ENCODE results near the gene RHBDF1.

DNA sequence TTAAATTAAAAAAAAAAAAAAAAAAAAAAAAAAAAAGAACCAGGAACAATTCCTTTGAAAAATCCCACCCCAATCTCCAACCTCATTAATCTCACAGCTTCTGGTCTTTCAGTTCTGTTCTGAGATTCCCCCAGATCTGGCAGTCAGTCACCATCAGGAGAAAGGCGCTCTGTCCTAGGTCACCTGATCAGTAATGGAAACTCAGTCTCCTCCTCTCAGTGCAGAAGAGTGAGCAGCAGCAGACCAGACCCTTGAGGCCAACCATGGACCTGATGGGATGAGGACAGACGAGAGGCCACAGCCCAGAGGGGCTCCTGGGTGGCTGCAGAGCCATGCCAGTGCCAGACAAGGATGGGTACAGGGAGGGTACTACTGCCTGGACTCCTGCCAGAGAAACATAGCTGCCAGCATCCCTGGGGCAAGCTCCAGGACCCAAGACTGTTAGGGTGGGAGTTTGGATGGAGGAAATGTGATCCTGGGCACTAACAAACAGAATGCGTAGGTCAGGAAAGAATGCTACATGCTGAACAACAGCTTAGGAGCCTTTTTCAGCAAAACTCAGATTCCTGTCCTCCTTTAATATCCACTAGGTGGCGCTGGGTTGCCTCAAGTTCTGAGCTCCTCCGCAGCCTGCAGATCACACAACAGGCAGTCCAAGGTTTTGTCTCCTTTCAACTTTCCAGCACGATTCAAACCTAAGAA is 34.3 kb upstream of the RHBDF1 start:
- TF ChIP-seq SUZ12 (IDR thresholded peaks at IDR 0.05), result no peak
- no peak for TF ChIP-seq HDGF (IDR thresholded peaks at IDR 0.05; ENCODE audit: borderline replicate concordance)
- TF ChIP-seq SP1 (IDR thresholded peaks at IDR 0.05), result no peak
- no peak for TF ChIP-seq BHLHE40 (IDR thresholded peaks at IDR 0.05; ENCODE audit: borderline replicate concordance)

Data from HEK293T (cell line).